SK-N-SH treated with all-trans-retinoic acid at 6 μM for 48 hours (cell line): ENCODE results near the gene TANC1.

Experiments used
- BACH2 ChIP-seq: fragments of 250-450 bp; sonication (Bioruptor Pico); IDR thresholded peaks from 2 replicates; pipeline ENCODE4 v1.9.0; 2021; ENCODE audit warnings: mild to moderate bottlenecking, borderline replicate concordance
- GLIS3 ChIP-seq: fragments of 250-450 bp; sonication (Bioruptor Pico); IDR thresholded peaks from 2 replicates; pipeline ENCODE4 v1.5.0; 2020; ENCODE audit warnings: mild to moderate bottlenecking, moderate library complexity
- TCF4 ChIP-seq: fragments of 250-450 bp; sonication (Bioruptor Pico); IDR thresholded peaks from 2 replicates; pipeline ENCODE4 v1.8.0; 2021; ENCODE audit warnings: mild to moderate bottlenecking, moderate library complexity, borderline replicate concordance
- ZC3H10 ChIP-seq: fragments of 250-450 bp; sonication (Bioruptor Pico); IDR thresholded peaks from 2 replicates; pipeline ENCODE4 v1.5.1; 2021; ENCODE audit warnings: mild to moderate bottlenecking, moderate library complexity
- ZNF565 ChIP-seq: fragments of 450-650 bp; formaldehyde crosslinking; conservative IDR thresholded peaks from 2 replicates; pipeline ENCODE4 v1.5.0; 2020; ENCODE audit warnings: low read depth, mild to moderate bottlenecking, moderate library complexity

DNA sequence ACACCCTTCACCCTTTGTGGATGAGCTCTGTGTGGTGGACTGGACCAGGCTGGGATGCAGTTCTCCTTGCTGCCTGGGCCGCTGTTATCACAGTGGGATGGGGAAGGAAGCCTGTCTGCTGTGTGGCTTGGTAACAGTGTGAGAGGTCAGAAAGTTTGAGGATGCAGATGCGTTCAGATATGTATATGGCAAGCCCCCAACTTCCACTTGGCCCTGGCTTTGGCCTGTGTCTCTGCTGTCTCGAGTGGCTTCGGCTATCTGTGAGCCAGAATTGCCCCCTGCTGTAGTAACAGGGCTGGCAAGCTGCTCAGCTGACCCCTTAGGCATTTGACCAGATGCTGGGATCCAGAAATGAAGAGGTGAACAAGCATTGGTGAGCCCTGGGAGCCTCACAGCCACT, 211.3 kb downstream of the TANC1 start:
- TF ChIP-seq TCF4: no peak
- TF ChIP-seq BACH2 (CRISPR knock-in tag): no peak
- TF ChIP-seq ZC3H10 (CRISPR knock-in tag): no peak
- no peak for TF ChIP-seq GLIS3
- TF ChIP-seq ZNF565: no peak
